Transverse colon (tissue), 4 donors: Measurements from ENCODE around the gene LRRC4C. TPM values are rescaled to one million over a fixed set of nuclear protein-coding genes. Genes with fewer than 3 reads are reported as not detected.

Experiments used
- DNase-seq: peaks from one replicate; pipeline ENCODE4 v3.0.0-alpha.2; 2019
- H3K27ac ChIP-seq, 4 donors: fragments of 200-600 bp; sonication (generic); 2 replicates each; pipeline ENCODE4 v1.5.1; 2016 to 2018; ENCODE audit warnings: inconsistent platforms in 4 of 4
- H3K27me3 ChIP-seq: fragments of 200-600 bp; sonication (generic); 2 replicates; pipeline ENCODE4 v1.5.1; 2017; ENCODE audit warnings: inconsistent platforms
- H3K36me3 ChIP-seq, 4 donors: fragments of 200-600 bp; sonication (generic); 2 replicates each; pipeline ENCODE4 v1.5.1; 2017 to 2019; ENCODE audit warnings: inconsistent platforms in 4 of 4
- H3K4me1 ChIP-seq, 4 donors: fragments of 200-600 bp; sonication (generic); 2 replicates each; pipeline ENCODE4 v1.5.1; 2017 to 2020; ENCODE audit warnings: inconsistent platforms in 4 of 4
- H3K4me3 ChIP-seq, 4 donors: fragments of 200-600 bp; sonication (generic); 1 replicate in 1 of 4; 2 replicates in 3 of 4; pipeline versions ENCODE4 v1.5.1 to v1.6.1; 2017 to 2019; ENCODE audit warnings: inconsistent platforms in 4 of 4
- H3K9me3 ChIP-seq, 2 donors: fragments of 200-600 bp; sonication (generic); 2 replicates each; pipeline ENCODE4 v1.5.1; 2017 to 2019; ENCODE audit warnings: inconsistent platforms in 2 of 2
- CTCF ChIP-seq, 5 experiments: fragments of 200-600 bp in 3 of 5; fragments of 450-650 bp in 2 of 5; sonication (generic) in 3 of 5; IDR thresholded peaks; 1 replicate in 2 of 5; 2 replicates in 3 of 5; pipeline ENCODE4 v1.5.1; 2016 to 2017; ENCODE audit warnings: antibody characterized with exemption in 5 of 5, inconsistent platforms in 3 of 5, mild to moderate bottlenecking in 2 of 5, moderate library complexity in 1 of 5
- EP300 ChIP-seq: sonication (generic); formaldehyde crosslinking; IDR thresholded peaks from one replicate; pipeline ENCODE4 v1.6.1; 2017; ENCODE audit warnings: antibody characterized with exemption, low read depth
- POLR2A ChIP-seq: fragments of 450-650 bp; IDR thresholded peaks from one replicate; pipeline ENCODE4 v1.6.1; 2016; ENCODE audit warnings: antibody characterized with exemption, mild to moderate bottlenecking, moderate library complexity
- POLR2AphosphoS5 ChIP-seq, 3 donors: sonication (generic); formaldehyde crosslinking; IDR thresholded peaks; one replicate each; pipeline ENCODE4 v1.6.1; 2016; ENCODE audit warnings: antibody characterized with exemption in 3 of 3
- WGBS, 2 donors: methylation state at CpG; one replicate each; pipeline ENCODE4 v1.1.5; 2018; ENCODE audit warnings: low coverage in 1 of 2; 5-methylcytosine and 5-hydroxymethylcytosine counted together
- in situ Hi-C, 4 donors: fragments of 200-750 bp; cut with MboI; loops; one replicate each; pipeline versions ENCODE4 v1.15.0 to v1.15.1; 2017; ENCODE audit warnings: low sequenced_read_pairs in 3 of 4, low pct_ligation_motif_present in 1 of 4, low pct_unique_long_range_greater_than_20kb in 1 of 4
- intact Hi-C: fragments of 100-400 bp; cut with DNase I; formaldehyde crosslinking; loops from one replicate; pipeline ENCODE4 v1.15.1; 2023; ENCODE audit warnings: low total_unique reads
- total RNA-seq, 4 donors: library from RNA; depleted of rRNA; stranded (reverse); fragments of >200 nt; gene quantifications; one replicate each; pipeline ENCODE4 v1.1.0, GENCODE V29; 2016

LRRC4C gene
- total RNA-seq, 4 donors from 2014 or later: 0.55 to 1.9 (median 0.64) TPM; not detected in 1

- H3K27me3 ChIP-seq: peaks cover 27% of the 10 kb centered on the region
- H3K9me3 ChIP-seq: no peaks in the 10 kb centered on the region
- DNase-seq: no peak
- in situ Hi-C loops: no loop called here
- H3K4me3 ChIP-seq: no peak overlapping the region
- H3K4me1 ChIP-seq: peaks cover 0 to 15% (median 6%) of the 10 kb centered on the region in 4 donors
- 53 to 62% methylated on average over 3 of the region's 3 CpGs for WGBS, 2 donors
- intact Hi-C loops: no loop called here
- no peak for TF ChIP-seq EP300
- TF ChIP-seq POLR2AphosphoS5 (IDR thresholded peaks at IDR 0.05): no peak
- no peak overlapping the region for H3K27ac ChIP-seq
- no peaks in the 10 kb centered on the region for H3K36me3 ChIP-seq
Observed at GRCh38 chr11:40291329-40291728, 1168.1 kb downstream of the LRRC4C start.

- Histone ChIP-seq H3K9me3 (no peaks in the 10 kb centered on the region), H3K27ac (no peak overlapping the region), H3K4me3 (no peak overlapping the region), H3K4me1 (peaks cover 0 to 15% (median 6%) of the 10 kb centered on the region in 4 donors), H3K36me3 (no peaks in the 10 kb centered on the region), H3K27me3 (peaks cover 27% of the 10 kb centered on the region)
- WGBS, 2 donors: 13 to 34% methylated on average over 2 of the region's 2 CpGs
- in situ Hi-C loops (no loop called here), intact Hi-C loops (no loop called here)
- no peak for TF ChIP-seq EP300
- TF ChIP-seq POLR2A: no peak
- no peak for TF ChIP-seq CTCF (IDR thresholded peaks at IDR 0.05)
- TF ChIP-seq POLR2AphosphoS5 (IDR thresholded peaks at IDR 0.05): no peak
- no peak for DNase-seq
Observed at GRCh38 chr11:40290171-40290631, 1169.3 kb downstream of the LRRC4C start.

GRCh38 chr11:40289370-40289769 lies 1170.1 kb downstream of the LRRC4C start:
- no peak overlapping the region for H3K27ac ChIP-seq
- H3K4me1 ChIP-seq: peaks cover 0 to 15% (median 6%) of the 10 kb centered on the region in 4 donors
- DNase-seq: no peak
- TF ChIP-seq EP300 (no peak), POLR2AphosphoS5 (IDR thresholded peaks at IDR 0.05) (no peak), POLR2A (no peak)
- H3K36me3 ChIP-seq: no peaks in the 10 kb centered on the region
- in situ Hi-C loops (no loop called here), intact Hi-C loops (no loop called here)
- H3K27me3 ChIP-seq: peaks cover 27% of the 10 kb centered on the region
- 50 to 55% methylated on average over 1 to 2 of the region's 2 CpGs for WGBS, 2 donors
- no peaks in the 10 kb centered on the region for H3K9me3 ChIP-seq
- H3K4me3 ChIP-seq: no peak overlapping the region

- Histone ChIP-seq H3K9me3 (no peaks in the 10 kb centered on the region), H3K36me3 (no peaks in the 10 kb centered on the region), H3K27ac (no peak overlapping the region), H3K4me1 (peaks cover 0 to 7% (median 2%) of the 10 kb centered on the region in 4 donors), H3K4me3 (no peak overlapping the region), H3K27me3 (peaks cover 20% of the 10 kb centered on the region)
- no peak for DNase-seq
- no peak for TF ChIP-seq POLR2A
- TF ChIP-seq EP300: no peak
- no peak for TF ChIP-seq POLR2AphosphoS5 (IDR thresholded peaks at IDR 0.05)
- TF ChIP-seq CTCF (IDR thresholded peaks at IDR 0.05): no peak
- in situ Hi-C loops: no loop called here
- 38 to 43% methylated on average over 4 to 5 of the region's 5 CpGs for WGBS, 2 donors
- intact Hi-C loops: no loop called here
Observed at GRCh38 chr11:40287916-40288803, 1171.3 kb downstream of the LRRC4C start.

GRCh38 chr11:40286137-40286536 lies 1173.3 kb downstream of the LRRC4C start:
- no peak overlapping the region for H3K27ac ChIP-seq
- TF ChIP-seq POLR2A (no peak), CTCF (IDR thresholded peaks at IDR 0.05) (no peak), POLR2AphosphoS5 (IDR thresholded peaks at IDR 0.05) (no peak), EP300 (no peak)
- H3K36me3 ChIP-seq: no peaks in the 10 kb centered on the region
- WGBS, 2 donors: 55 to 61% methylated on average over 2 of the region's 2 CpGs
- no peak for DNase-seq
- no peaks in the 10 kb centered on the region for H3K27me3 ChIP-seq
- no peaks in the 10 kb centered on the region for H3K4me1 ChIP-seq
- H3K4me3 ChIP-seq: no peak overlapping the region
- no peaks in the 10 kb centered on the region for H3K9me3 ChIP-seq
- intact Hi-C loops (no loop called here), in situ Hi-C loops (no loop called here)
